ENCODE data around the gene EFEMP2.
A peak's percentile ranks its signal among the peaks of the same experiment; 100 is the strongest.
"Not testable (repeated sequence)": the region's sequence is repeated elsewhere in the genome, so short reads cannot be mapped to it uniquely, and the experiment has no call there.

The EFEMP2 gene

DNA sequence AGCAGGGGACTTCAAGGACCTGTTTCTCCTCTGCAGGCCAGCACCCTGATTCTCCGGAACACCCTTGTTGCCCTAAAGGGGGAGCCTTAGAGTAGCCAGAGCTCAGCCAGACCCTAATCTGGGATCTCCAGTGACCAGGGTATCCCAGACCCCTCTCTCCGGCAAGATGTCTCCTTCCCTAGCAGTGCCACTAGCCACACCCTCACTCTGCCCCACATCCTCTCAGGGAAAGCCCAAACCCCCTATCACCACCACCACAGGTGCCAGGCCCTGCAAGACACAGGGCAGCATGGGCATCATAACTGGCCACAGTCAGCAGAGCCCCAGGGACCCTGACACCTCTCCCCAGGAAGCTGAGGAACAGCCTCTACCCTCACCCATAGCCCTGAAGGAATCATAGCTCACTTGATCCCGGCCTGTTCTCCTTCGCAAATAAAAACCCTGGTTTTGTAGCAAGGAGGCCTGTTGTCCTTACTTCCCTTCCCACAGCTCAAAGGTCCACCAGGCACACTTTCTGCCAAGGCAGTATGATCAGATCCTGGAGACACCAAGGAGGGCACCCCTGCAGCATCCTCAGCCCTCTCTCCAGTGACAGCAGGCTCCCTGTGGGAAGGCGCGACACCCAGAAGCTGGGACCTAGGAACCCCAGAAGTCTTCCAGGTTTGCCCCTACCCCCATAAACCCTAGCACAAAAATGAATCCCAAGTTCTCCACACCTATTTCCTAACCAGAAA is 19.2 kb downstream of the EFEMP2 start:
- no peak for DNase-seq

DNA sequence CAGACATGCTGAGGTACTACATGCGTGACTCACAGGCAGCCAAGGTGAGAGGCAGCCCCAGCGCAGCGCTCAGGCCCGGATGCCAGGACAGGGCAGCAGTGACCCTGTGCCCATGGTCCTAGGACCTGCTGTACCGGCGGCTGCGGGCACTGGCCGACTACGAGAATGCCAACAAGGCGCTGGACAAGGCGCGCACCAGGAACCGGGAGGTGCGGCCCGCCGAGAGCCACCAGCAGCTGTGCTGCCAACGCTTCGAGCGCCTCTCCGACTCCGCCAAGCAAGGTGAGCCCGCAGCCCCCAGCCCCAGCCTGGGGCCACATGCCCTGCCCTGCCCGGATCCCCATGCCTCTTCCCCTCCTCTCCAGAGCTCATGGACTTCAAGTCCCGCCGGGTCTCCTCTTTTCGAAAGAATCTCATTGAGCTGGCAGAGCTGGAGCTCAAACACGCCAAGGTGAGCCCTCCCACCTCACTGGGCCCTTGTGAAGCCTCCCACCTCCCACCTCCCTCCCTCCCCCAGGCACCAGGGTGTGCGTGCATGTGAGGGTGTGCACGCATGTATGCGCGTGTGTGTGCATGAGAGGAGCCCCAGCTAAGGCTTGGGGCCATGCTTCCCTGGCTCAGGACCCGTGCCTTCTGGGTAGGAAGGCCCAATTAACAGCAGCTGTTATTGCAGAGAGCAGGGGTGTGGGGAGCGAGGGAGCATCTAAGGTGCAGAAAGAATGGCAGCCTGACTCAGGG is 19.9 kb downstream of the EFEMP2 start:
- DNase-seq, result no peak

DNA sequence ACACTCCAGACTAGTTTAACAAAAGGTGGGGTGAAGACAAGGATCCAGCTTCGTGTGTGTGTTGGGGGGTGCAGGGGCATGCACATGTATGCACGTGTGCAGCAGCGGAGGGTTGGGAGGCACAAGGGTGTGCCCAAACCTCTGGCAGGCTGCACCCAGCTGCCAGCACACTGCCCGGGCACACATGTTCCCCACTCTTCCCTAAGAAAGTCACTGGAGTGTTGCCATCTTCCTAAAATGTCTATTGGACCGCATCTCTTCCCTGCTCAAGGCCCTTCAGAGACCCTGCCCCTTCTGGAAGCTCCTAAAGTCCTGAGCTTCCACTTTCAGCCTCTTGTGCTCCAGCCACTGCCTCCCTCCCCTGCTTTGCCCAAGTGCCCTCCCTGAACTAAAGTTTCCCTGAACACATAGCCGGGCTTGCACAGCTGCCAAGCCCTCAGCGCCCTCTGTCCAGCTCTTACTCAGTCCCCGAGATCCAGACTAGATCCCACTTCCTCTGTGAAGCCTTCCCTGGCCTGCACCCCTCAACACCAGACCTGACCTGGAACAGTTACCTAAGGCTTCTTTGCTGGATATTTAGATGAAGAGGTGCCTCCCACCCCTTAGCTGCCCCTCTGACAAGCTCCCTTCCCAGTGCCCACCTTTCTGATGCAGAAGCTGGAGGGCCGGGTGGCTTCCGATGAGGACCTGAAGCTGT is 20.6 kb downstream of the EFEMP2 start:
- no peak for DNase-seq

DNA sequence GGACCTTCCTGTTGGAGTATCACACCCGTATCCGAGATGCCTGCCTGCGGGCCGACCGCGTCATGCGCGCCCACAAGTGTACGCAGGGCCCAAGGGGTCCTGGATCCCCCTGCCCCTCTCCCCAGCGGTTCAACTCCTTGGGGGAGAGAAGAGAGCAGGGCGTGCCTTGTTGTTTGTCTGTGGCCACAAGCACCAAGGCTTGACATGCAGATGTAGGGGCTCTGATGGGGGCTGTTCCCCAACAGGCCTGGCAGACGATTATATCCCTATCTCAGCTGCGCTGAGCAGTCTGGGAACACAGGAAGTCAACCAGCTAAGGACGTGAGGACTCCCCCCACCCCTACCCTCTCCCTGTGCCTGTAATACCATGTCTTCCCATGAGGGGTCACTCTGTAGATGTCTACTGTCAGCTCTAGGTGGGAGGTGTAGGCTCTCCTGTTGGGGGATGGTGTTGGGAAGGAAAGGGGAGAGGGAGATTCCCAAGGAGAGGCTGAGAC is 21.5 kb downstream of the EFEMP2 start:
- DNase-seq, result no peak

DNA sequence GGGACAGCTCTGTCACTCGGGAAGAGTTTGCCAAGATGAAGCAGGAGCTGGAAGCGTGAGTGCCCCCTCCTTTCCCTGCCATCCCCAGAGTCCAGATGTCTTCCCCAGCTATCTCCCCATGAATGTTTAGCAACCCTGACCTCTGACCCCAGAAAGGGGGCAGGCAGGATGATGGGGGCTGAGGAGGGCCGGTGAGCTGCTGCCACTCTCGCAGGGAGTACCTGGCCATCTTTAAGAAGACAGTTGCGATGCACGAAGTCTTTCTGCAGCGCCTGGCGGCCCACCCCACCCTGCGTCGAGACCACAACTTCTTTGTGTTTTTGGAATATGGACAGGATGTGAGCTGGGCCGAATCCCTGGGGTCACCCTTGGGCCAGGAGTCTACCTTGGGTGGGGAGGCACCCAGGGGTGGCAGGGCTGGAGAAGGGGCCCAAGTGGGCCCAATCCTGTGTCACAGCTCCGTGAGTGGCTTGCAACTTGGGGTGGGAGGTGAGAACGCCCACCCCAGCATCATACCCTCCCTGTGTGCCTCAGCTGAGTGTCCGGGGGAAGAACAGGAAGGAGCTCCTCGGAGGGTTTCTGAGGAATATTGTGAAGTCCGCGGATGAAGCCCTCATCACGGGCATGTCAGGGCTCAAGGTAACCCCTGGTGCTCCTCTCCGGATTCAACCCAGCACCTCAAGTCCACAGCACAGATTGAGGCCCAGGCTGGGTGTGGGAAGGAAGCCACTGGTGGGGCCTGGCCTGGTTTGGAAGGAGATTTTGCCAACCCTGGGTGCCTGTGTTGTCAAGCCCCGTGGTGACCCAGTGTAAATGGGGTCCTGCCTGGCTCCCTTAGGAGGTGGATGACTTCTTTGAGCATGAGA is 22.1 kb downstream of the EFEMP2 start:
- no peak for DNase-seq

DNA sequence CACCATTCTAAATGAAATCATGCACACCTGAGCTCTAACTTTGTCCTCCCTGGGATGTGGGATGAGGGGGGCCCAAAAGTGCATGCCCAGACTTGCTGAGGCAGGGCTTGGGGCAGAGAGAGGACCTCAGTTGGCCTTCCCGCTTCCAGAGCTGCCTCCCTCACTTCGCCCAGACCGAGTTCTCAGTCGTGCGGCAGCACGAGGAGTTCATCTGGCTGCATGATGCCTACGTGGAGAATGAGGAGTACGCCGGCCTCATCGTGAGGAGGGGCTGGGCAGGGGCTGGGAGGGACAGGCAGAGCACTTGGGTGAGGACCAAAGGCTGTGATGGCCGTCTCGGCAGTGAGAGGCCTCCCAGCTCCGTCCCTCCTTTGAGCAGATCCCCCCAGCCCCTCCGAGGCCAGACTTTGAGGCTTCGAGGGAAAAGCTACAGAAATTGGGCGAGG is 22.8 kb downstream of the EFEMP2 start:
- DNase-seq, result no peak

DNA sequence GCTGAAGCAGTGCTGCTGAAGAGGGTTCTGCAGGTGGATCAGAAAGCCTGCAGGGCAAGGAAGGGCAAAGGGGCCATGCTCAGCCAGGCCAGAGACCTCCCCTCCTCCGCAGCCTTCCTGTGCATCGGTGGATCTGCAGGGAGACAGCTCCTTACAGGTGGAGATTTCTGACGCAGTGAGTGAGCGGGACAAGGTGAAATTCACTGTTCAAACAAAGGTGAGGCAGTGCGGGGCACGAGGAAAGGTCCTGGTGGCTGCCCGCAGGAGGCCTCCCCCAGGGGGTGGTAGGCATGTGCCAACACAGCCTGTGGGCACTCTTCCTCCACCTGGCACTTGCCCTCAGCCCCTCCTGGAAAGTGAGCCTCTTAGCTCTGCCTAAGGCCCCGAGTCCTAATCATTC is 23.2 kb downstream of the EFEMP2 start:
- DNase-seq, result no peak

DNA sequence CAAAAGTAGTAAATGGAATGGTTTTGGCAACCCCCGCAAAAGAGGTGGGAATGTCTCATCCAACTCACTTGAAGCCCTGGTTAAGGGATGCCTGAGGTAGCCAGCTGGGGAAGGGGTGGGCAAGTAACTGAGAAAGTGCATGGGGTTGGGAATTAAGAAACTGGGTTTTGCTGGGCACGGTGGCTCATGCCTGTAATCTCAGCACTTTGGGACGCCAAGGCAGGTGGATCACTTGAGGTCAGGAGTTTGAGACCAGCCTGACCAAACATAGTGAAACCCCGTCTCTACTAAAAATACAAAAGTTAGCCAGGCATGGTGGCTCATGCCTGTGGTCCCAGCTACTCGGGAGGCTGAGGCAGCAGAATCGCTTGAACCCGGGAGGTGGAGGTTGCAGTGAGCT is 23.9 kb downstream of the EFEMP2 start:
- DNase-seq, result not testable (repeated sequence)

DNA sequence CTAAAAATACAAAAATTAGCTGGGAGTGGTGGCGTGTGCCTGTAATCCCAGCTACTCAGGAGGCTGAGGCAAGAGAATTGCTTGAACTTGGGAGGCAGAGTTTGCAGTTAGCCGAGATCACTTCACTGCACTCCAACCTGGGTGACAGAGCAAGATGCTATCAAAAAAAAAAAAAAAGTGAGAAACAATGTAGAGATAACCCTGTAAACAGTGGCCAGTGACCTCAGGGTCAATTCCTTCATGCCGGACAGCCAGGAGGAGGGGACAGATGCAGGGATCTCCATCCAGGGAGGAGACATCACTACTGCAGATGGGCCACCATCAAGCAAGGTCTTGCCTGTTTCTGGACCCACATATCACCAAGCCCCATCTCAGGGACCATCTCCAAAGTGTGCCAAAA is 24.9 kb downstream of the EFEMP2 start:
- no peak for DNase-seq

DNA sequence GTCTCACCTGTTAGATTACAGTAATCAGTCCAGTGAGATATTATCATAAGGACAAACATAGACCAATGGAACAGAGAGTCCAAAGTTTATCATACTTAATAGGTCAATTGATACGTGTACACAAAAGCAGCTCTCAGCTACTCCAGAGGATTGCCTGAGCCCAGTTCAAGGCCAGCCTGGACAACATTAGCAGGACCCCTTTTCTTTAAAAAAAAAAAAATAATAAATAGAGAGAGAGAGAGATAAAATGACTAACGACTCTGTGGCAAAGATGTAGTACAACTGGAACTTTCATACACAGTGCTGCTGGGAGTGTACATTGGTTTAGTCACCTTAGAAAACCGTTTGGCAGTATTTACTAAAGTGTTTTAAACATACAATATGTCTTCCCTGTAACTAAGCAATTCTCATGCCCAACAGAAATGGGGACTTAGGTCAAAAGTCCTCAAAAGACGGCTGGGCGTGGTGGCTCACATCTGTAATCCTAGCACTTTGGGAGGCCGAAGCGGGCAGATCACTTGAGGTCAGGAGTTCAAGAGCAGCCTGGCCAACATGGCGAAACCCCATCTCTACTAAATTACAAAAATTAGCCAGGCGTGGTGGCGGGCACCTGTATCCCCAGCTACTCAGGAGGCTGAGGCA is 28.2 kb downstream of the EFEMP2 start:
- no peak for DNase-seq

DNA sequence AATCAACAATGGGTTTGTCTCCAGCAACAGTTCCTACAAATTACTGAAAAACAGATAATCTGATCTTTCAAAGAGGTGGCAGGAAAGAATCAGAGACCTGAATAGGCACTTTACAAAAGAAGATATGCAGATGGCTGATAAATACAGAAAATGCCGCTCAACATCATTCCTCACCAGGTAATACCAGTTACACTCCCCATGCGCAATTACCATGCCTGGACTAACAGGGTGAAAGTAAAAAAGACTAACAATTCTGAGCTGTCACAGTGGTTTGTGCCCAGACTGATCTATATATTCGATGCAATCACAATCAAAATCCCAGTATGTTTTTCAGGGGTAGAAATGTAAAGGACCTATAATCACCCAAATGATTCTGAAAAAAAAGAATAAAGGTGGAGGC is 28.8 kb downstream of the EFEMP2 start:
- no peak for DNase-seq

DNA sequence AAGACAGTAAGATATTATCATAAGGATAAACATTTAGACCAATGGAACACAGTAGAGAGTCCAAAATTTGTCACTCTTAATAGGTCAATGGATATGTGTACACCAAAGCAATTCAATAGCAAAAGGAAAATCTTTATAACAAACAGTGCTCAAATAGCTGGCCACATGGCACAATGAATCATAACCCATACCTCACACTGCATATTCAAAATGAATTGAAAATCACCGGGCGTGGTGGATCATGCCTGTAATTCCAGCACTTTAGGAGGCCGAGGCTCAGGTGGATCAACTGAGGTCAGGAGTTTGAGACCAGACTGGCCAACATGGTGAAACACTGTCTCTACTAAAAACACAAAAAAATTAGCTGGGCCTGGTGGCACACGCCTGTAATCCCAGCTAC is 30.5 kb downstream of the EFEMP2 start:
- DNase-seq, result no peak

DNA sequence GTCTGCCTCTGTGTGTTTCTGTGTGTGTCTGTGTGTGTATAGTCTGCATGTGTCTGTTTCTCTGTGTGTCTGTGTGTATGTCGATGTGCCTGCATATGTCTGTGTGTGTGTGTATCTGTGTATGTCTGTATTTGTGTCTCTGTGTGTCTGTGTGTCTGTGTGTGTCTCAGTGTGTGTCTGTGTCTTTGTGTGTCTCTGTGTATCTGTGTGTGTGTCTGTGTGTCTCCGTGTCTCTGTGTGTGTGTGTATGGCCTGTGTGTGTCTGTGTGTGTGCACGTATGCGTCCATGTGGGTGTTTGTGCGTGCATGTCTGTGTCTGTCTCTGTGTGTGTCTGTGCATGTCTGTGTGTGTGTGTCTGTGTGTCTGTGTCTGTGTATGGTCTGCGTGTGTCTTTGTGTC is 38.4 kb downstream of the EFEMP2 start:
- DNase-seq, result no peak

DNA sequence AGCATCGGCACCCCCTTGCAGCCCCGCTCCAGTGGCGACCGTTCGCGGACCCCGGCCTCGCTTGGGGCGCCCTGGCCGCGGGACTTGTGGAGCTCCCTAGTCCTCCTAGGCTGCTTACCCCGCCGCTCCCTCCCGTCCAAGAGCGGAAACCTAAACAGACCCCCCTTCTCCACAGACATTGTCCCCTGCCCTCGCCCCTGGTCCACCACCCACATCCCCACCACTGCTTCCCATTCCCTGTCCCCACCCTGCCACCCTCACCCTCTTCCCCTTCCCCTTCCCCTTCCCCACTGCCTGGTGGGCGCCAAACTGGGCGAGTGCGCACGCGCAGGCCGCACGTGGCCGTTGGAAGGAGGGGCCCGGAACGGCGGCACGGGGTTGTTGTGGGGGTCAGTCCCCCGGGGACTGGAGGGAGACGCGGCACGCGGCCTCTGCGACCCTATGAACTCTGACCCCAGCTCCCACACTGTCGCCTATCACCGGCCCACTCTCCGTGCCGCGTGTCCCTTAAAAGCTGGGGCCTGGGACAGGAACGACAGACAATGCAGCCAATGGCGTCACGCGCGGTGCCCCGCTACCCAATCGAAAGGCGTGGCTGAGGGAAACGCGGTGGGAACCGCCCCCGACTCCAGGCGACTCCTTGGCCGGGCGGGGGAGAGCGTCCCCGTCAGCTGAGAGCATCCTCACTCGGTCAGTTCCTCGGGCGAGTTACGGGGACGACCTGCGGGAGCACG is 39.1 kb downstream of the EFEMP2 start, which contains the start of gene SNX32:
Gene SNX32 (plus strand): TSS at position 667 of the 734 bp plus-strand sequence. CDS start 103 bp downstream, outside the sequence.
- peak; percentile 95 for DNase-seq

DNA sequence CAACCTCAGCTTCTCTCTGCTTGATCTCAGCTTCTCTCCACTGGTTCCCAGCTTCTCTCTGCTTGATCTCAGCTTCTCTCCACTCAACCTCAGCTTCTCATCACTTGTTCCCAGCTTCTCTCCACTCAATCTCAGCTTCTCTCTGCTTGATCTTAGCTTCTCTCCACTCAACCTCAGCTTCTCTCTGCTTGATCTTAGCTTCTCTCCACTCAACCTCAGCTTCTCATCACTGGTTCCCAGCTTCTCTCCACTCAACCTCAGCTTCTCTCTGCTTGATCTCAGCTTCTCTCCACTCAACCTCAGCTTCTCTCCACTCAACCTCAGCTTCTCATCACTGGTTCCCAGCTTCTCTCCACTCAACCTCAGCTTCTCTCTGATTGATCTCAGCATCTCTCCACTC is 40.4 kb downstream of the EFEMP2 start:
- not testable (repeated sequence) for DNase-seq

DNA sequence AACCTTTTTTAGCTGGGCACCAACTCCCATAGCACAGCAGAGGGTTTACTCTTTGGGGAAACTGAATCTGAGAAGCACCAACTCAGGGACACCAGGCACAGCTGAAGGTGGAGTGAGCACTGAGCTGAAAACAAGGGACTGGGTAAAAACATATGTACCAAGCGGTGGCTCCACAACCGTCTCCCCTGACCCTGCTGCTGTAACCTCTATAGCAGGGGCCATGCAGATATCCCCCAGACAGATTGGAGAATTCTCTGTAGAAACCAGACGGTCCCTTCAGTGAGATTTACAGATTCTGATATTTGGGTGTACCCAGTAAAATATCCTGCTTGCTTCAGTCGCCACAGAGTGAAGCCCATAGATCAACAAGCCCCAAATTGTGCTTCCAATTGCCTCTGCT is 43.1 kb downstream of the EFEMP2 start:
- DNase-seq, result no peak

DNA sequence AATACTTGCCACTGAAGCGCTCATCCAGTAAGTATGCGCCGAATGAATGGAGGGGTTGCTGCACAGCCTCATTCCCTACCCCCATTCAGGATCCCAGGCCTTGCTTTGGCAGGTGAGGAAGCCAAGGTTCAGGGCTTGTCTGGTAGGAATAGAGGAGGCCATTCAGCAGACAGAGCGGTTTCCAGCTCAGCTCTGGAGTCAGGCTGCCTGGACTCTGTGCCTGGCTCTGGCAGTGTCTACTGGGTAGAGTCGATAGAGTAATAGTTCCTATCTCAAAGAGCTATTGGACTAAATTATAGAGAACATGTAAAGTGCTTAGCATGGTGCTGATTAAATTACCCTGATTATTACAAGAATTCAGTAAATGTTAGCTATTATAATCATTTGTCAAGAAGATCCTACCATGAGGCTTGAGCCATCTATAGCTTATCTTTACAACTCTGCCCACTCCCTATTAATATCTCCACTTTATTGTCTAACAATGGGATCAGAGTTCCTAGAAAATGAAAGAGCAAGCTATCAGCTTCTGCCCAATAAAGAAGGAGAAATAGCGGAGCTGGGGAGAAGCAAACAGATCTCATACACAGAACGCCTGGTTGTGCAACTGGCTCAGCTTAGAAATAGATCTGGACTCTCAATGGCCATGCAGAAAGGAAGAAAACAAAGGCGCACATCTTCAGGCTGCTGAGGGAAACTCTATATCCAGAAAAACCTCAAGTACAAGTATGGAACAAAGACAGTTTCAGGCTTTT is 45.4 kb downstream of the EFEMP2 start:
- DNase-seq, result peak; percentile 72

DNA sequence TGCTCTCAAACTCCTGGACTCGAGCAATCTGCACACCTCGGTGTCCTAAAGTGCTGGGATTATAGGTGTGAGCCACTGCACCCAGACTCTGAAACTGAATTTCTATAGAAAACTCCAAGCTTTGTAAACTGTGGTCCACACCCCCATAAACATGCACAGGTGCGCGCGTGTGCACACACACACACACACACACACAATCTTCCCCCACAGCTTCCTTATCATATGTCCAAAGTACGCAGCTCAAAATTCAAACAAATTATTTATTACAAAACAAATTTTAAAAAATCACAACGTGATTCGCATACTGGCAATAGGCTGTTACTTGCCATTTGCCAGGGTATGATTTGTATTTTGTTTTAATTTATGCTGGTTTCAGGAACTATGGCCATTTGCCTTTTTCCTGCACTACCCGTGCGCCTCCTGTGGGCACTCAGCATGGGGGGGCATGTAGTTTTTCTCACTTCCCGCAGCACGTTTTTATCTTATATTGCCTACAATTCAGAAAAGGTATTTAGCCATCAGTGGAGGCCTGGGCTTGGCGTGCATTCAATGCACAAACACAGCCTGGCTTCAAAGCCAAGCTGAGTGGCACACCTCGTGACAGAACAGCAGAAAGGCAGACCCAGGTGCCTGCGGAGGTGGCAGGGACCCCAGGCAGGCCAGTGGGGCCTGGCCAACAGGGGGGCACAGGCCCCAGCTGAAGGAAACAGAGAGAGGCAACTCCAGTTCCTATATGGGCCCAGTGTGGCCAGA is 49.6 kb downstream of the EFEMP2 start:
- DNase-seq, result no peak

DNA sequence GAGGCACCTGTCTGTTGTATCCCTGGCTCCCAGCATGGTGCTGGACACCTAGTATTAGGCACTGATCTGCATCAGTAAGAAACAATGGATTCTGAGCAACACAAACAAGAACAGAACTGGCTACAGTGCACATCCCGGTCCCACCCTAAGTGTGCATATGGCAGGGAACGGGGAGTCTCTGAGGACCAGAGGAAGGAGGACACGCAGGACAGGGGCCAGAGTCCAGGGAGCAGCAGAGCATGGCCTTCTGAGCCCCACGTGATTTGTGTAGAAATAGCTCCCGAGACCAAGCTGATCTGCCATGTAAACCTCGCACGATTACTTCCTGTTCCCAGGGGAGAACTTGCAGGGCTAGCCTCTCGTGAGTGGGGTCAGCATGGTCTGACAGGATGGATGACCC is 51.5 kb downstream of the EFEMP2 start:
- peak; percentile 72 for DNase-seq
